Measurements from ENCODE around the gene ADAMTS9.

DNA sequence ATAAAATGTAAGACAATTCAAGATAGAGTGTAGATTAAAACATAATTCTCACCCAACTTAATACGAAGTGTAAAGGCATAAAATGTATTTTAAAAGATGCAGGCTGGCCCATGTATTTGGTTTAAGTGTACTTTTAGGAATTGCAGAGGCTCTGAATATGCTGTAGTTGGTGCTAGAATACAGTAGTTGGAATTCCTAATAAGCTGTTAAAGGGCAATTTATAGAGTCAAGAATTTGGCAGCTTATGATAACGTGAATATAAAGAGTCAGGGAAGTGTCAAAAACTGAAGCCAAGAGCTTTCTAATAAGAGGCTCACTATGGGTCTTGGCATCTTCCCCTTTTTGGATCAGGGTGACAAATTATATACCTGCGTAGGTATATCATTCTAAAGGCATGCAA lies 36.5 kb downstream of the ADAMTS9 start:
- TF ChIP-seq, protein P1, sequence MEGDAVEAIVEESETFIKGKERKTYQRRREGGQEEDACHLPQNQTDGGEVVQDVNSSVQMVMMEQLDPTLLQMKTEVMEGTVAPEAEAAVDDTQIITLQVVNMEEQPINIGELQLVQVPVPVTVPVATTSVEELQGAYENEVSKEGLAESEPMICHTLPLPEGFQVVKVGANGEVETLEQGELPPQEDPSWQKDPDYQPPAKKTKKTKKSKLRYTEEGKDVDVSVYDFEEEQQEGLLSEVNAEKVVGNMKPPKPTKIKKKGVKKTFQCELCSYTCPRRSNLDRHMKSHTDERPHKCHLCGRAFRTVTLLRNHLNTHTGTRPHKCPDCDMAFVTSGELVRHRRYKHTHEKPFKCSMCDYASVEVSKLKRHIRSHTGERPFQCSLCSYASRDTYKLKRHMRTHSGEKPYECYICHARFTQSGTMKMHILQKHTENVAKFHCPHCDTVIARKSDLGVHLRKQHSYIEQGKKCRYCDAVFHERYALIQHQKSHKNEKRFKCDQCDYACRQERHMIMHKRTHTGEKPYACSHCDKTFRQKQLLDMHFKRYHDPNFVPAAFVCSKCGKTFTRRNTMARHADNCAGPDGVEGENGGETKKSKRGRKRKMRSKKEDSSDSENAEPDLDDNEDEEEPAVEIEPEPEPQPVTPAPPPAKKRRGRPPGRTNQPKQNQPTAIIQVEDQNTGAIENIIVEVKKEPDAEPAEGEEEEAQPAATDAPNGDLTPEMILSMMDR (IDR thresholded peaks at IDR 0.05; ENCODE audit: low read depth, low read length): no peak
- no peak for TF ChIP-seq EZH2phosphoT487 (IDR thresholded peaks at IDR 0.05; ENCODE audit: low read depth)

Data from OCI-LY3 (cell line).